Vagina (tissue), 2 donors: ENCODE results near the gene KRT73. TPM values are rescaled to one million over a fixed set of nuclear protein-coding genes. Genes with fewer than 3 reads are reported as not detected.

Source experiments
- DNase-seq, 2 donors: peaks; one replicate each; pipeline ENCODE4 v3.0.0-alpha.2; 2017; ENCODE audit errors: extremely low spot score in 2 of 2
- H3K27ac ChIP-seq: fragments of 200-600 bp; sonication (generic); one replicate; pipeline ENCODE4 v1.5.1; 2019
- H3K27me3 ChIP-seq: fragments of 200-600 bp; sonication (generic); one replicate; pipeline ENCODE4 v1.5.1; 2019
- H3K36me3 ChIP-seq, 2 donors: fragments of 200-600 bp; sonication (generic); one replicate each; pipeline ENCODE4 v1.5.1; 2017 to 2019
- H3K4me1 ChIP-seq: fragments of 200-600 bp; sonication (generic); one replicate; pipeline ENCODE4 v1.5.1; 2019
- H3K4me3 ChIP-seq, 2 donors: fragments of 200-600 bp; sonication (generic); 1 replicate in 1 of 2; 2 replicates in 1 of 2; pipeline ENCODE4 v1.5.1; 2016 to 2019
- H3K9me3 ChIP-seq: fragments of 200-600 bp; sonication (generic); one replicate; pipeline ENCODE4 v1.5.1; 2019
- CTCF ChIP-seq, 3 experiments: fragments of 450-650 bp in 2 of 3; fragments of 200-600 bp in 1 of 3; sonication (generic) in 1 of 3; IDR thresholded peaks; one replicate each; pipeline ENCODE4 v1.5.1; 2017 to 2019; ENCODE audit warnings: antibody characterized with exemption in 3 of 3, mild to moderate bottlenecking in 2 of 3, moderate library complexity in 2 of 3
- POLR2A ChIP-seq, 2 donors: fragments of 450-650 bp; IDR thresholded peaks; one replicate each; pipeline ENCODE4 v1.6.1; 2017; ENCODE audit warnings: antibody characterized with exemption in 2 of 2, mild to moderate bottlenecking in 2 of 2, moderate library complexity in 2 of 2
- POLR2AphosphoS5 ChIP-seq, 2 donors: sonication (generic); formaldehyde crosslinking; IDR thresholded peaks; one replicate each; pipeline ENCODE4 v1.9.0; 2017; ENCODE audit warnings: antibody characterized with exemption in 2 of 2, mild to moderate bottlenecking in 2 of 2, low read depth in 1 of 2; ENCODE audit not compliant: insufficient read depth in 1 of 2
- intact Hi-C: fragments of 100-400 bp; cut with DNase I; formaldehyde crosslinking; loops from one replicate; pipeline ENCODE4 v1.15.1; 2023
- total RNA-seq: library from RNA; depleted of rRNA; stranded (reverse); fragments of >200 nt; gene quantifications from one replicate; pipeline ENCODE4 v1.2.3, GENCODE V29; 2016

Gene KRT73
- total RNA-seq, 1 donor from 2014 or later: not detected

GRCh38 chr12:52659395-52659794 lies 41.0 kb upstream of the KRT73 start:
- H3K27ac ChIP-seq: no peak overlapping the region
- no peaks in the 10 kb centered on the region for H3K27me3 ChIP-seq
- no peak overlapping the region for H3K4me3 ChIP-seq
- intact Hi-C loops: no loop called here
- TF ChIP-seq POLR2AphosphoS5 (IDR thresholded peaks at IDR 0.05; ENCODE audit: insufficient read depth in 1 of 2, low read depth in 1 of 2) (no peak), POLR2A (IDR thresholded peaks at IDR 0.05) (no peak), CTCF (IDR thresholded peaks at IDR 0.05) (no peak)
- DNase-seq: peak in 1 of 2 donors; percentile 64
- H3K4me1 ChIP-seq: no peaks in the 10 kb centered on the region
- no peaks in the 10 kb centered on the region for H3K9me3 ChIP-seq
- H3K36me3 ChIP-seq: no peaks in the 10 kb centered on the region

GRCh38 chr12:52658196-52658595 lies 39.8 kb upstream of the KRT73 start:
- no peaks in the 10 kb centered on the region for H3K9me3 ChIP-seq
- no peaks in the 10 kb centered on the region for H3K36me3 ChIP-seq
- H3K27me3 ChIP-seq: no peaks in the 10 kb centered on the region
- no peak overlapping the region for H3K4me3 ChIP-seq
- intact Hi-C loops: no loop called here
- H3K27ac ChIP-seq: no peak overlapping the region
- H3K4me1 ChIP-seq: no peaks in the 10 kb centered on the region
- TF ChIP-seq POLR2A (IDR thresholded peaks at IDR 0.05): no peak
- no peak for TF ChIP-seq CTCF (IDR thresholded peaks at IDR 0.05)
- TF ChIP-seq POLR2AphosphoS5 (IDR thresholded peaks at IDR 0.05; ENCODE audit: insufficient read depth in 1 of 2, low read depth in 1 of 2): no peak
- peak; percentile 28 to 52 for DNase-seq

- H3K4me3 ChIP-seq: no peak overlapping the region
- DNase-seq: peak in 1 of 2 donors; percentile 16
- TF ChIP-seq POLR2AphosphoS5 (IDR thresholded peaks at IDR 0.05; ENCODE audit: insufficient read depth in 1 of 2, low read depth in 1 of 2): no peak
- no peak for TF ChIP-seq CTCF (IDR thresholded peaks at IDR 0.05)
- TF ChIP-seq POLR2A (IDR thresholded peaks at IDR 0.05): no peak
- H3K9me3 ChIP-seq: no peaks in the 10 kb centered on the region
- no peaks in the 10 kb centered on the region for H3K36me3 ChIP-seq
- H3K27me3 ChIP-seq: no peaks in the 10 kb centered on the region
- H3K27ac ChIP-seq: no peak overlapping the region
- no peaks in the 10 kb centered on the region for H3K4me1 ChIP-seq
- intact Hi-C loops: no loop called here
Measured at GRCh38 chr12:52657250-52657902, 39.0 kb upstream of the KRT73 start.

GRCh38 chr12:52656616-52657015 lies 38.3 kb upstream of the KRT73 start:
- H3K4me3 ChIP-seq: no peak overlapping the region
- no peaks in the 10 kb centered on the region for H3K27me3 ChIP-seq
- TF ChIP-seq POLR2A (IDR thresholded peaks at IDR 0.05): no peak
- TF ChIP-seq POLR2AphosphoS5 (IDR thresholded peaks at IDR 0.05; ENCODE audit: insufficient read depth in 1 of 2, low read depth in 1 of 2): no peak
- TF ChIP-seq CTCF (IDR thresholded peaks at IDR 0.05): no peak
- intact Hi-C loops: no loop called here
- no peaks in the 10 kb centered on the region for H3K9me3 ChIP-seq
- H3K27ac ChIP-seq: no peak overlapping the region
- no peak for DNase-seq
- H3K36me3 ChIP-seq: no peaks in the 10 kb centered on the region
- no peaks in the 10 kb centered on the region for H3K4me1 ChIP-seq

- H3K4me1 ChIP-seq: no peaks in the 10 kb centered on the region
- no peak for TF ChIP-seq POLR2A (IDR thresholded peaks at IDR 0.05)
- no peak for TF ChIP-seq CTCF (IDR thresholded peaks at IDR 0.05)
- TF ChIP-seq POLR2AphosphoS5 (IDR thresholded peaks at IDR 0.05; ENCODE audit: insufficient read depth in 1 of 2, low read depth in 1 of 2): no peak
Measured at GRCh38 chr12:52655720-52656124, 37.4 kb upstream of the KRT73 start.

More at GRCh38 chr12:52655720-52656124, 37.4 kb upstream of the KRT73 start:
- Histone ChIP-seq H3K27ac (no peak overlapping the region), H3K4me3 (no peak overlapping the region), H3K27me3 (no peaks in the 10 kb centered on the region), H3K36me3 (no peaks in the 10 kb centered on the region), H3K9me3 (no peaks in the 10 kb centered on the region)
- peak in 1 of 2 donors; percentile 25 for DNase-seq
- intact Hi-C loops: no loop called here
